NK-92 (cell line): ENCODE measurements around the gene FAM32A.
A peak's percentile ranks its signal among the peaks of the same experiment; 100 is the strongest.

Experiments
- DNase-seq: peaks from one replicate; lab custom pipeline; 2025; ENCODE audit not compliant: unreplicated experiment; lab: John Stamatoyannopoulos, UW

FAM32A gene

DNA sequence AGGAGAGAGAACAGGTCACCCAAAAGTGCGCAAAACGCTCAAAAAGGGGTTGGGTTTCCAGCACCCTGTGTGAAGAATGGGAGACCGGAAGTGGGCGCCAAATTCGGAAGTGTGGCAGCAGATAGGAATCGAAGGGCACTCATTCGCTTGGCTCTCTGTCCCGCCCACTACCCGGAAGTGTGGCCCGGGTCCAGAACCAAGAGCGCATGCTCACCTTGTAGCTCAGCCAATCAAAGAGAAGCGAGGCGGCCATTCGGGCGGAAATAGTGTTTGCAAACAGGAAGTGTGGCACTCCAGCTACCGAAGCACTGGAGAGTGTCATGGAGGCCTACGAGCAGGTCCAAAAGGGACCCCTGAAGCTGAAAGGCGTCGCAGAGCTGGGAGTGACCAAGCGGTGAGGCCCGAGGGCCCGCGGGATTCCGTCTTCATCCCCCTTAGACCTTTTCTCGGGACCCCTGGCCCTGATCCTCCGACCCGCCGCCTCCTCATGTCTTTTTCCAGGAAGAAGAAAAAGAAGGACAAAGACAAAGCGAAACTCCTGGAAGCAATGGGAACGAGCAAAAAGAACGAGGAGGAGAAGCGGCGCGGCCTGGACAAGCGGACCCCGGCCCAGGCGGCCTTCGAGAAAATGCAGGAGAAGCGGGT lies at the start of gene FAM32A:
Gene FAM32A, plus strand, starts transcription at position 288 of the 645 bp plus-strand sequence. Its CDS starts 33 bp downstream, at position 321.
- DNase-seq = peak; percentile 95

DNA sequence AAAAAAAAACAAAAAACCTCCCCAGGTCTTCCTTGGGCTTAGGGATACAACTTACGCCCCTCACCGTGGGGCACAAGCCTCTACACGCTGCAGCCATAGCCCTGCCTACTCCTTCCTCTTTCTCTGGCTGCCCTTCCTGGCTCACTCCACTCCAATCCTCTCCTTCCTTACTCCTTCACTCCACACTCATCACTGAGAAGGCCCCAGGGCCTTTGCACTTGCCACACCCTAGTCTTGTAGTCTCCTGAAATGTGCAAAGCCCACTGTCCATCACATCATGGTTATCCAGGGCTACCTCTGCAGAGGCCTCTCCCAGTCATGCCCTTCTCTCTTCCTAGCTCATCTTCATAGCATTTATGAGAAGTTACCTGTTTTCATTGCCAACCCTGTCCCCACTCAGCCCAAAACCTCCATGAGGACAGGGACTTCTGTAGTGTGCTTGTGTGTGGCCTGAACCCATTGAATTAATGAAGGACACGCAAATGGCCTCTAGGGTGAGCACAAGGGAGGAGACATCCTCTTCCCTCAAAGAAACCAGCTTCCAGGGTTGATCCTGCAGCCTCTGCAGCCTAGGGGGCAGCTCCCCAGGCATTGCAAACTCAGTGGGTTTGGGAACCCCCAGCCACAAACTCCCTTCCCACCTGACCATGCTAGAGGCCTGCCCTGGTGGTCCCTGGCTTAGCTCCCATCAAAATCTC lies 49.6 kb upstream of the FAM32A start:
- DNase-seq = no peak

DNA sequence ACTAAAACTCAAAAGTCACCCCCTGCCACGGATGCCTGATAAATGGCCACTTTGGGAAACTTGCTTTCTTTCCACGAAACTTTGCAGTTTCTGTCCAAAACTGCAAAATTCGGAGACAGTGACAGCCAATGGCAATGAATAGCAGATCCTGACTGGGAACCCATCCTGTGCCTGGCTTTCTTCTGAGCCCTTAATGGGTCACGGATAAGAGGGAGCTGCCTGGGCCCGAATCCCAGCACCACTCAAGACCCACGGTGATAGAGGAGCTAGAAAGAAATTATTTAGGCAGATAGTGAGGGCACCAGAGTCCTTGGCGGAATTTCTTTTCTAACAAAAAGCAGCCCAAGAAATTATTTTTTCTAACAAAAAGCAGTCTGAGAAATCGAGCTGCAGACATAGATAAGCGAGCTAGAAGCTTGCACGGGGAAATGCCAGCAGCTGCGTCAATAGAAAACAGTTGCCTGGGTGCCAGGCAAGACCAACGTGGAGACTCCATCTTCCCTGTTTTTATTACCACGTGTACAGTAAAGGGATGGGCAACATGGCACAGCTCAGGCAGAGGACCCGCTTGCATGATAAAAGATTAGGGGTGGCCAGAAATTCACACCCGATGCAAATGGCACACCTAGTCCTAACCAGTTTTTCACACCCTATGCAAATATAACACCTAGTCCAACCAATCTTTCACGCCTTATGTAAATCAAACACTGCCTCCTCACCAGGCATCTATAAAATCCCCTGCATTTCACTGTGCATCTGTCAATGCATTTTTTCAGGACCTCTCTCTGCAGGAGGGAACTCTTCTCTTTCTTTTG lies 48.8 kb upstream of the FAM32A start:
- no peak for DNase-seq

DNA sequence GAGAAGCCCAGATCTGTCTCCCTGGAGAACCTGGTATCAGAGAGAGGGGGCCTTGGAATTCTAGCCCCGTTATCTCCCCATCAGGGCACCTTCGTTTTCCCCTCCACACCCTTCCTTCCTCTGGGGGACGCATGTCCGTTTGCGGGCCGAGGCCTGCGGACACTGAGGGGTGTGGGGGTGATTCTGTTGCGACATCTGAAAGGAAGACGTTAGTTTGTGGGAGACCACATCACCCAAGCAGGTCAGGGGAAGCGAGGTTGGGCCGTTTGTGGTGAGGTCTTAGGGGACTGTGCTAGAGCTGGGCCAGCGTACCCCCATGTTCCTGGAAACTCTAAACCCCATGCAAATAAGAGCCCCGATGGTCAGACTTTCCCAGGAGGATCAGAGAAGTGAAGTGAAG lies 45.5 kb upstream of the FAM32A start:
- no peak for DNase-seq

DNA sequence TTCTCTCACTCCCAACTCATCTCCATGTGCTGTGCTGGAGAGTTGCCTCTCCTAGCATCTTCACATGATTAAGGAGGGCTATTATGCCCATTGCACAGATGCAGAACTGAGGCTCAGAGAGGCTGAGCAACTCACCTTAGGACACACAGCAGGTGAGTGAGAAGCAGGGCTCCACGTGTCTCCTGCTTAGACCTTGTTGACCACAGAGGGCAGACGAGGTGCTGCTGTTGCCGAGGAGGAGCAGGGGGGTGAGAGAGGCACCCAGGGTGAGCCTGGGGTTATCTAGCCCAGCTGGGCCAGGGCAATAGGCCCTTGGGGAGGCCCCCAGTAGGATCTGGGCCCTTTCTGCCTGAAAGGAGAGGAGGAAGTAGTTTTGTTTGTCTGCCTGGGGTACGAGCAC lies 44.2 kb upstream of the FAM32A start:
- DNase-seq = no peak

DNA sequence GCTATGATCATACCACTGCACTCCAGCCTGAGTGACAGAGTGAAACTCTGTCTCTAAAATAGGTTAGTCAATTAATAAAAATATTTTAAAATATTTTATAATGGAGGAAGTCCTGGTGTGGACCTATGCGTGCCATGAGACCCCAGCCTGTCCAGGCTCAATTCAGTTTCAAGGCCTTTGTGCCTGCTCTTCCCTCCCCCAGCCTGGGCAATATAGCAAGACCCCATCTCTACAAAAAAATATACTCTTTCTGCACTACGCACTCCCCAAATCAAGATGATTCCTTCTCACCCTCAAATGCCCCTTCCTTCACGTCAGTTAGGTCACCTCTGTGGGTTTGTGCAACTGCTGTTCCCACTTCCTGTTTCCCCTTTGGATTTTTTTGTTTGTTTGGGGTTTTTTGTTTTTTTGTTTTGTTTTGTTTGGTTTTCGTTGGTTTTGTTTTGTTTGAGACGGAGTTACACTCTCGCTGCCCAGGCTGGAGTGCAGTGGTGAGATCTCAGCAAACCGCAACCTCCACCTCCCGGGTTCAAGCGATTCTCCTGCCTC lies 43.1 kb upstream of the FAM32A start:
- no peak for DNase-seq

DNA sequence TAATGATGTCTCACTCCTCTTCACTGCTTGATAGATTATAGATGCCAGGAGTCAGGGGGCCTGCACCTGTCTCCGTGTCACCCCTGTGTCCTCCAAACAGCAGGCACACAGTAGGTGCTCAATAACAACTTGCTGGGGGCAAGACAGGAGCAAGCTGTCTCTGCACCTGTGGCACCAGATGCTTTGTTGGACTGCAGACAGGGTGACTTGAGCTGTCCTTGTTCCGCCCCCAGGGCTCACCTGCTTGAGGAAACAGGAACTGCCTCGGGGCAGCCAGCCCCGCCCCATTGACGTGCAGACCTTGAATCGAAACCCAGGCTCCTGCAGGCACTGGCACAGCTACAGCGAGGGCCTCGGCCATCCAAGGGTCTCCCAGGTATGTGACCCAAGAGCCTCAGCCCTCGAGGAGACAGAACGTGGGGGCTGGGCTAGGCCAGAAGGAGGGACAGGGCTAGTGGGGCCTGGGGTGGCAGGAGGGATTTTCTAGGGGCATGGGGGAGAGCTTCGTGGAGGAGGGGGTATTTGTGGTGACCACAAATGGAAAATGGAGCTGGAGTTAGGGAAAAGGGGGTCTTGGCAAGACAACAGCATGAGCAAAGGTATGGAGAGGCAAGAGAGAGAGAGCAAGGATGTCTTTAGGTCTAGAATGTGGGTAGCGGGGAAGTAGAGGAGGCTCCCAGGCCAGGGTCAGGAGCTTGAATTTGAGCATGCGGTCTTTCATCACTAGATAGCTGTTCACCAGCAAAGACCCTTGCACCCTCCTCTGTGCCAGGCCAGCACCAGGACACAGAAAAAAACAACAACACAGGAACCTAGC lies 41.6 kb upstream of the FAM32A start, which contains the start of gene HSH2D:
Gene HSH2D, plus strand, starts transcription at position 287 of the 817 bp plus-strand sequence. CDS start 5,066 bp downstream, outside the sequence.
- DNase-seq = no peak

DNA sequence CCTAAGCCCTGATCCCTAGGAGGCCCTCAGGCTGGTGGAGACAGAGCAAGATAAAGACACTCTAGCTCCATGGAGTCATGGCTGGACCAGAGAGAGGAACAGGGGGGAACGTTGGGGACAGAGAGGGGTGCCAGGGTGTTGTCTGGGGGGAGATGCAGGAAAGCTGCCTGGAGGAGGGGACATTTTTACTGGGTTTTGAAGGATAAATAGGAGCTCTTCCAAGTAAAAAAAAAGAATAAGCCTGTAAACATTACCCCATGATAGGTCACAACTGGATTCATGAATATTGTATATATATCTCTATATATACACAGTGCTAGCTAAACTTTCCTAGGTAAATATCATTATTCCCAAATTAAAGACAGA lies 41.0 kb upstream of the FAM32A start:
- DNase-seq = no peak

DNA sequence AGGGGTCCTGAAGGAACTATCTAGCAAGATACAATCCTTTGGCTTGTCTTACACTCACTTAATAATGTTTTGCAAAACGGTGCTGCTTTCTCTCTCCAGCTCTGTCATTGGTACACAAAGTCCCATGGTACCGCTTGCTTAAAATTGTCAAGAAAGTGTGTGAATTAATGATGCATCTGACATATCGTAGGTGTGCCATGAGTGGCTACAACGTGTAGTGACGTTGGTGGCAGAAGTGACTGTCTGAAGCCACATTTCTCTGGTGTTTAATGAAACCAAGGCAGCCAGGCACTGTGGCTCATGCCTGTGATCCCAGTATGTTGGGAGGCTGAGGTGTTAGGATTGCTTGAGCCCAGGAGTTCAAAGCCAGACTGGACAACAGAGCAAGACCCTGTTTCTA lies 39.1 kb upstream of the FAM32A start:
- DNase-seq = no peak

DNA sequence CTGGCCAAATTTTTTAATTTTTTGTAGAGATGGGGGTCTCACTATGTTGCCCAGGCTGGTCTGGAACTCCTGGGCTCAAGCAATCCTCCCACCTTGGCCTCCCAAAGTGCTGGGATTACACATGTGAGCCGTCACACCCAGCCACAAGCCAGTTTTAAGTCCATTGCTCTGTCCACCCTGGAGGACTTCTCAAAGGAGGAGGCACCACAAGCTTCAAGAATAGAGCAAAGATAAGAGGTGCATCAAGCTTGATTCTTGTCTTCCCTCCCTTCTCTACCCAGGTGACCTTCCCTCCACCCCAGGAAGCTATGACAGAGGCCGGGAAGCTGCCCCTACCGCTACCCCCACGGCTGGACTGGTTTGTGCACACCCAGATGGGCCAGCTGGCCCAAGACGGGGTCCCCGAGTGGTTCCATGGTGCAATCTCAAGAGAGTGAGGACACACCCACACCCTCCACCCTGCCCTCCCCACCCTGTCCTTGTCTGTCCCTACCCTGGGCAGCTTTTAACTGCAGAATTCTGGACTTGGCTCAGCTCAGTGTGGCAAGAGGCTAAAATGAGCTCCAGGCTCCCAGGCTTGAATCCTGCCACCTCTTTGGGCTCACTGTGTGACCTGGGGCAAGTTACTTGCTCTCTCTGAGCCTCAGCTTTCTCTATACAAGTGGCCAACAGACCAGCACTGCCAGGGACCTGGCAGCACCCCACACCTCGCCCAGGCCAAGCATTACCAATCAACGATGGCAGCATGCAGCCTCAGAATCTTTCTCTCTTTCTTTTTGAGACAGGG lies 36.6 kb upstream of the FAM32A start:
- DNase-seq = no peak

DNA sequence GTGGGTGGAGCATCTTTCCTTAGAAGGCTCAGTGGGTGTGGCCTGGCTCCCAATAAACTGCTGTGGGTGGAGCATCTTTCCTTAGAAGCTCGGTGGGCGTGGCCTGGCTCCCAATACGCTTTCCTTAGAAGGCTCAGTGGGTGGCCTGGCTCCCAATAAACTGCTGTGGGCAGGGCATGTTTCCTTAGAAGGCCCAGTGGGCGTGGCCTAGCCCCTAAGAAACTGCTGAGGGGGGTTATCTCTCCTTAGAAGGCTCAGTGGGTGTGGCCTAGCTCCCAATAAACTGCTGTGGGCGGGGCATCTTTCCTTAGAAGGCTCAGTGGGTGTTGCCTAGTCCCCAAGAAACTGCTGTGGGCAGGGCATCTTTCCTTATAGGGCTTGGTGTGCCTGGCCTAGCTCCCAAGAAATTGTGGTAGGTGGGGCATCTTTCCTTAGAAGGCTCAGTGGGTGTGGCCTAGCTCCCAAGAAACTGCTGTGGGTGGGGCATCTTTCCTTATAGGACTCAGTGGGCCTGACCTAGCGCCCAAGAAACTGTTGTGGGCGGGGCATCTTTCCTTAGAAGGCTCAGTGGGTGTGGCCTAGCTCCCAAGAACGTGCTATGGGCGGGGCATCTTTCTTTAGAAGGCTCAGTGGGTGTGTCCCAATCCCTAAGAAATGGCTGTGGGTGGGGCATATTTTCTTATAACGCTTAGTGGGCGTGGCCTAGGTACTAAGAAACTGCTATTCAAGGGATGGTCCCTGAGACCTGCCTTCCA lies 31.5 kb upstream of the FAM32A start:
- DNase-seq = no peak

DNA sequence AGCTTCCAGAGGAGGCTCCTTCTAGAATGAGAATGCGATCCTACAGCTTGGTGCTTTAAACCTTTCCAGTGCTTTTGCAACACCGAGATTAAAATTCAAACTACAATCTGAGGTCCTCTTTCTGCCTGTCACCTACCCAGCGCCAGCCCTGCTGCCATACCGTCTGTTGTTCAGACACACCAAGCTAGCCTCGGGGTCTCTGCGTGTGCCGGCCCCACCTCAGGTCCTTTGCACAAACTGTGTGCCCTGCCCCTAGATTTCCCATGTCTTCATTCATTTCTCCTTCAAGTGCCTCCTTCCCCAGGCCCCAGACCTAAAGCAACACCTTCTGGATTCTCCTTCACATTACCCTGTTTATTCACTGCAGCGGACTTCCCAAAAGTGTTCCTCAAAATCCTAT lies 30.7 kb upstream of the FAM32A start:
- DNase-seq = no peak

DNA sequence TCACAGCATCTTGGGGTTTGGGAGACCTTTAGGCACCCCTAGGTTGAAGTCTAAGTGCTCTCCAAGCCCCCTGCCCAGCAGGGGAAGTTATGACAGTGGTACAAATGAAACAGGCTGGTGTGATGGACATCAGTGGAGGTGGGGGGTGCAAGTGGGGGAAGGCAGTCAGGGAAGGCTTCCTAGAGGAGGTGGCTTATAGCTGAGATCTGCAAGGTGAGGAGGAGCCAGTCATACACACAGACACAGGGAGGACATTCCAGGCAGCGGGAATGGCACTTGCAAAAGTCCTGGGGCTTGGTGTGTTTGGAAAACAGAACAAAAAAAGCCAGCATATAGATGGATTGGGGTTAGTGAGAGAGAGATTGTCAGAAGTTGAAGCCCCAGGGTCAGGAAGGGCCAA lies 30.1 kb upstream of the FAM32A start:
- no peak for DNase-seq

DNA sequence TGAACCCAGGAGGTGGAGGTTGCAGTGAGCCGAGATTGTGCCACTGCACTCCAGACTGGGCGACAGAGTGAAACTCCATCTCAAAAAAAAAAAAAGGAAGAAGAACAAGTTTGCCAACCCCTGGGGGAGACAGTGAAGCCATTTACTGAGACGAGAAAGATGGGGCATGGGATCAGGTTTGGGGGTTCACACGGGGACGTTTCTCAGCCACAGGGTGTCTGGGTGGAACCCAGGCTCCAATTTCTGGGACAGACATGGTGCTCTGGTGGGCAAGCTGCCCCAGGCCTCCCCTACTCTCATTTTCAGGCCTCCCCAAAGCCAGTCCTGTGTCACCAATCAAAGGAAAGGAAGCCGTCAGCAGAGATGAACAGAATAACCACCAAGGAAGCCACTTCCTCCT lies 28.3 kb upstream of the FAM32A start:
- DNase-seq = no peak

DNA sequence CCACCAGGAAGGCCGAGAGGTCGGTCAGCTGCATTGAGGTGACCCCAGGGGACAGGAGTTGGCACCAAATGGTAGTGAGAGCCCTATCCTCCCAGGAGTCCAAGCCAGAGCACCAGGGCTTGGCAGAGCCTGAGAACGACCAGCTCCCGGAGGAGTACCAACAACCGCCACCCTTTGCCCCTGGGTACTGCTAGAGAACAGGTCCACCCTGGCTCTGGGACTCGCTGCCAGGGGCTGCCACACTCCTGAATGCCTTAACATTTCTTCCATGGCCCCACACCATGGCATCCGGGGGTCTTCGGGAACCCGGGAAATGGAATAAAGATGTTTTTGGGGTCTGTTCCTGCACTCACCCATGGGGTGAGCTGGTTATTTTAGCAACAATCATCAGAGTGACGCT lies 27.6 kb upstream of the FAM32A start:
- no peak for DNase-seq

DNA sequence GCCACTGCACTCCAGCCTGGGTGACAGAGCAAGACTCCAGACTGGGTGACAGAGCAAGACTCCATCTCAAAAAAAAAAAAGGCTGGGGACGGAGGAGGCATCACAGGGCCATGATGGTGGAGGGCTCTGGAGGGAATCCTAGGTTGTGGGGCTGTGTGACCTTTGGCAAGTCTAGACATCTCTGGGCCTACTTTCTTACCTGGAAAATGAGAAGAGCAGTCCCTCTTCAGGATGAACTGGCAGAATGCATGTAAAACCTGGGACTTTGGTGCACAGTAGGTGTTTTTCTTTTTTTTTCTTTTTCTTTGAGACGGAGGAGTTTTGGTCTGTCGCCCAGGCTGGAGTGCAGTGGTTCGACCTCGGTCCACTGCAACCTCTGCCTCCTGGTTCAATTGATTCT lies 25.6 kb upstream of the FAM32A start:
- DNase-seq = no peak

DNA sequence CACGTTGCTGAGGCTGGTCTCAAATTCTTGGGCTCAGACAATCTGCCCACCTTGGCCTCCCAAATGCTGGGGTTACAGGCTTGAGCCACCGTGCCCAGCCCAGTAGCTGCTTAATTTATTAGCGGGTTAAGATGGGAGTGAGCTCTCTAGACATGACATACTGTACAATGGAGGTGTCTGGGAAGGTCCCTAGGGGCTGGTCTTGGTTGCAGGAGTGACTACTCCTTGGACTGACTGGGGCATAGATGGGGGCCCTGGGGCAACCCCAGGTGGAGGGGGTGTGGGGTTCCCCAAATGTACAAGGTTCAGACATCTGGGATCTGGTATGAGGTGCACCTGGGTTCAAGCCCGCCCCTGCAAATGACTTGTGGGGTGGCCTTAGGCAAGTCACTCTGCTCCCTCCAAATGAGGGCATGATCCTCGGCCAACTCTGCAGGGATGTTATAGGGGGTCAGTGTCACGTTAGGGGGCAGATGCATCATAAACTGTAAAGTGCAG lies 24.7 kb upstream of the FAM32A start:
- no peak for DNase-seq

DNA sequence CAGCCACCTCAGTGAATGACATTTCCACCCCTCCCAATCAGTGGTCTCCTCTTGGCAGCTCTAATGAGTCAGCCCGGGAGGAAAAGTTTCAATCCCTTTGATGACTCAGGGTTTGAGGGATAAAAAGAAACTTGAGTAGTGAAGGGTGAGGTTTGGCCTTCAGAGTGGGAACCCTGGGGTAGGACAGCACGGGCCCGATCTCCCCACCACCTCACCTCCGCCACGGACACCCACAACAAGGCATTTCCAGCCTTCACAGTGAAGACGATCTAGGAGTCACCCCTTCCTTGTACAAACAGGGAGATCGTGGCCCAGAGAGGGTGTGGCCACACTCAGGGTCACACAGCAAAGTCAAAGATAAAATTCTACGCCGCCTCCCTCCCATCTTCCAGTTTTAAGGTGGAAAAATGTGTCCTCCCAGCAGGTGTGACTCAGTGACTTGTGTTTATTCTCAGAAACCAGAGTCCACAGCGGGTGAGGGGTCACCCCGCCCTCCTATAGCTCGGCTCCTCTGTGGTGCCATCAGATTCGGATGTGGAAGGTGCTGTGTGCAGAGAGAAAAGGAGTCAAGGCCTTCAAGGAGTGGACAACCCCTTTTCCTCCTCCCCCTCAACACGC lies 24.2 kb upstream of the FAM32A start:
- DNase-seq = no peak

DNA sequence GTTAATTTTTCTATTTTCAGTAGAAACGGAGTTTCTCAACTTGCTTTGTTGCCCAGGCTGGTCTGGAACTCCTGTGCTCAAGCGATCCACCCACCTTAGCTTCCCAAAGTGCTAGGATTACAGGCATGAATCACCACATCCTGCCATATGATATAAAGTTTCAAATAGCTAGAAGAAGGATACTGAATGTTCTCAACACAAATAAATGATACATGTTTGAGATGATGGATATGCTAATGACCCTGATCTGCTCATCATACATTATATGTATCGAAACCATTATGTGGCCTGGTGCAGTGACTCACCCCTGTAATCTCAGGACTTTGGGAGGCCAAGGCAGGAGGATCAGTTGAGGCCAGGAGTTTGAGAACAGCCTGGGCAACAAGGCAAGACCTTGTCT lies 23.4 kb upstream of the FAM32A start:
- no peak for DNase-seq
